MM.1S (cell line): ENCODE data around the gene PIGN.

Experiments
- CTCF ChIP-seq: fragments of 300-600 bp; sonication (generic); IDR thresholded peaks from 2 replicates; pipeline ENCODE4 v1.5.1; 2016; ENCODE audit warnings: antibody characterized with exemption, low read length, mixed read lengths
- EZH2 ChIP-seq: fragments of 300-600 bp; sonication (generic); optimal IDR thresholded peaks from 2 replicates; pipeline ENCODE3; 2017; ENCODE audit warnings: low read depth, mild to moderate bottlenecking, antibody characterized with exemption, low read length, mixed read lengths

GRCh38 chr18:62138461-62139235, 48.2 kb downstream of the PIGN start:
- TF ChIP-seq CTCF: no peak
- TF ChIP-seq EZH2: no peak
